Fibroblast of lung (primary cell): ENCODE data around the gene RRAS2. TPM values are rescaled to one million over a fixed set of nuclear protein-coding genes. Genes with fewer than 3 reads are reported as not detected.
A peak's percentile ranks its signal among the peaks of the same experiment; 100 is the strongest.

Experiments used
- DNase-seq, 2 donors: peaks; one replicate each; pipeline versions ENCODE4 v3.0.0 to v3.0.0-alpha.2; 2010; ENCODE audit warnings: low read depth in 2 of 2
- H2AFZ ChIP-seq: 2 replicates; pipeline ENCODE4 v1.5.1; 2012; ENCODE audit warnings: low read length, control low read depth, inconsistent platforms
- H3K27ac ChIP-seq: 2 replicates; pipeline ENCODE4 v1.5.1; 2011; ENCODE audit warnings: low read length, control low read depth; ENCODE audit not compliant: insufficient read depth
- H3K27me3 ChIP-seq: 2 replicates; pipeline ENCODE4 v1.5.1; 2011; ENCODE audit warnings: mild to moderate bottlenecking, low read length; ENCODE audit not compliant: control insufficient read depth, insufficient read depth
- H3K36me3 ChIP-seq: 2 replicates; pipeline ENCODE4 v1.5.1; 2011; ENCODE audit warnings: low read length; ENCODE audit not compliant: control insufficient read depth, insufficient read depth
- H3K4me1 ChIP-seq: 2 replicates; pipeline ENCODE4 v1.5.1; 2011; ENCODE audit warnings: low read length; ENCODE audit not compliant: control insufficient read depth, insufficient read depth; ENCODE audit errors: extremely low read depth
- H3K4me2 ChIP-seq: 2 replicates; pipeline ENCODE4 v1.5.1; 2011; ENCODE audit warnings: low read length, control low read depth; ENCODE audit not compliant: insufficient read depth; ENCODE audit errors: extremely low read depth
- H3K4me3 ChIP-seq, 4 experiments: fragments of 200-600 bp in 1 of 4; sonication (generic) in 1 of 4; replicated peaks in 1 of 4; 2 replicates each; pipeline ENCODE4 v1.5.1; 2011 to 2016; ENCODE audit warnings: low read length in 4 of 4, low read depth in 3 of 4, mild to moderate bottlenecking in 3 of 4, control low read depth in 2 of 4, inconsistent platforms in 1 of 4, mixed read lengths in 1 of 4; ENCODE audit not compliant: insufficient read depth in 1 of 4; ENCODE audit errors: control extremely low read depth in 1 of 4
- H3K79me2 ChIP-seq: 2 replicates; pipeline ENCODE4 v1.5.1; 2012; ENCODE audit warnings: mild to moderate bottlenecking, low read length, inconsistent platforms; ENCODE audit not compliant: control insufficient read depth, insufficient read depth
- H3K9ac ChIP-seq: 2 replicates; pipeline ENCODE4 v1.5.1; 2011; ENCODE audit warnings: mild to moderate bottlenecking, low read length, control low read depth; ENCODE audit not compliant: insufficient read depth
- H3K9me3 ChIP-seq: 2 replicates; pipeline ENCODE4 v1.5.1; 2012; ENCODE audit warnings: low read depth, low read length; ENCODE audit not compliant: control insufficient read depth, insufficient read depth
- H4K20me1 ChIP-seq: 2 replicates; pipeline ENCODE4 v1.5.1; 2011; ENCODE audit warnings: low read length; ENCODE audit not compliant: control insufficient read depth, insufficient read depth; ENCODE audit errors: extremely low read depth
- EZH2 ChIP-seq: IDR thresholded peaks from 2 replicates; pipeline ENCODE4 v1.5.1; 2012; ENCODE audit warnings: low read length, control low read depth, mild to moderate bottlenecking; ENCODE audit errors: missing control alignments
- polyA plus RNA-seq, 2 donors: library from polyadenylated mRNA; depleted of rRNA in 1 of 2; stranded (reverse) in 1 of 2; unstranded in 1 of 2; fragments of >200 nt; gene quantifications; 2 replicates each; pipeline ENCODE4 v1.2.1, GENCODE V29; 2011 to 2012; ENCODE audit warnings: missing spikeins in 1 of 2
- total RNA-seq: library from RNA; depleted of rRNA; stranded (reverse); fragments of >200 nt; gene quantifications from 2 replicates; pipeline ENCODE4 v1.2.1, GENCODE V29; 2014
- TF ChIP-seq, protein P1 (sequence below), 2 donors: IDR thresholded peaks in 1 of 2; conservative IDR thresholded peaks in 1 of 2; 1 replicate in 1 of 2; 2 replicates in 1 of 2; pipeline ENCODE4 v1.5.1; 2011 to 2012; ENCODE audit warnings: low read length in 2 of 2, control low read depth in 1 of 2, inconsistent platforms in 1 of 2, low read depth in 1 of 2, mild to moderate bottlenecking in 1 of 2

Gene RRAS2
- total and polyA plus RNA-seq, 2 donors (not counting 1 experiment from before 2014, with no cell fraction given), result 160 to 178 TPM

GRCh38 chr11:14262271-14262846 lies 96.6 kb downstream of the RRAS2 start:
- no peak for DNase-seq
- Histone ChIP-seq H3K36me3 (no peaks in the 10 kb centered on the region), H3K79me2 (no peaks in the 10 kb centered on the region), H3K9ac (no peak overlapping the region), H2AFZ (no peak overlapping the region), H4K20me1 (no peaks in the 10 kb centered on the region), H3K9me3 (no peaks in the 10 kb centered on the region), H3K4me1 (peaks cover 6% of the 10 kb centered on the region), H3K4me3 (no peak overlapping the region), H3K27me3 (no peaks in the 10 kb centered on the region), H3K4me2 (no peak overlapping the region), H3K27ac (no peak overlapping the region)
- TF ChIP-seq EZH2, result no peak
- TF ChIP-seq, protein P1, sequence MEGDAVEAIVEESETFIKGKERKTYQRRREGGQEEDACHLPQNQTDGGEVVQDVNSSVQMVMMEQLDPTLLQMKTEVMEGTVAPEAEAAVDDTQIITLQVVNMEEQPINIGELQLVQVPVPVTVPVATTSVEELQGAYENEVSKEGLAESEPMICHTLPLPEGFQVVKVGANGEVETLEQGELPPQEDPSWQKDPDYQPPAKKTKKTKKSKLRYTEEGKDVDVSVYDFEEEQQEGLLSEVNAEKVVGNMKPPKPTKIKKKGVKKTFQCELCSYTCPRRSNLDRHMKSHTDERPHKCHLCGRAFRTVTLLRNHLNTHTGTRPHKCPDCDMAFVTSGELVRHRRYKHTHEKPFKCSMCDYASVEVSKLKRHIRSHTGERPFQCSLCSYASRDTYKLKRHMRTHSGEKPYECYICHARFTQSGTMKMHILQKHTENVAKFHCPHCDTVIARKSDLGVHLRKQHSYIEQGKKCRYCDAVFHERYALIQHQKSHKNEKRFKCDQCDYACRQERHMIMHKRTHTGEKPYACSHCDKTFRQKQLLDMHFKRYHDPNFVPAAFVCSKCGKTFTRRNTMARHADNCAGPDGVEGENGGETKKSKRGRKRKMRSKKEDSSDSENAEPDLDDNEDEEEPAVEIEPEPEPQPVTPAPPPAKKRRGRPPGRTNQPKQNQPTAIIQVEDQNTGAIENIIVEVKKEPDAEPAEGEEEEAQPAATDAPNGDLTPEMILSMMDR (conservative IDR thresholded peaks at IDR 0.05 in 1 of 2, IDR thresholded peaks at IDR 0.05 in 1 of 2; ENCODE audit: low read depth in 1 of 2, low read length in 2 of 2), result no peak

DNA sequence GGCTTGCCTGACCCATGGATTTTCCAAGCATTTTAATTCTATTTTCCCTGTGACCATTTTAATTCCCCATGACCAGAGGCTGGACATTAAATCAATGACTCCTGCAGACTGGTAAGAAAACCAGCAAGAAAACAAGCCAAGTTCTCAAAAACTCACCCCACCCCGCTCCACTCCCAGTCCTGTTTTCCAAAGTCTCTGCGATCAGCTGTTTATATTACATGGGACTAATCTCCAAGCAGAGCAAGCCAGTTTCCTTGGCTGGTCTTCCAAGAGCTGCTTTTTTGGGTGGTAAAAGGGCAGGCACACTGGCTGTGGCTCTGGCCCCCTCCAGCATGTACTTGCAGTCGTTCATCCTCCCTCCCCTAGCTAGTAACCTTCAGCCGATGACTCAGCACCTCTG lies 97.9 kb downstream of the RRAS2 start:
- Histone ChIP-seq H3K27me3 (peaks cover 2% of the 10 kb centered on the region), H3K9ac (no peak overlapping the region), H3K79me2 (no peaks in the 10 kb centered on the region), H3K36me3 (no peaks in the 10 kb centered on the region), H3K27ac (no peak overlapping the region), H3K4me3 (no peak overlapping the region), H4K20me1 (no peaks in the 10 kb centered on the region), H2AFZ (no peak overlapping the region), H3K9me3 (no peaks in the 10 kb centered on the region), H3K4me2 (no peak overlapping the region), H3K4me1 (peaks cover 6% of the 10 kb centered on the region)
- TF ChIP-seq EZH2, result no peak
- TF ChIP-seq, protein P1 (conservative IDR thresholded peaks at IDR 0.05 in 1 of 2, IDR thresholded peaks at IDR 0.05 in 1 of 2; ENCODE audit: low read depth in 1 of 2, low read length in 2 of 2), result no peak
- peak in 1 of 2 donors; percentile 46 for DNase-seq

GRCh38 chr11:14259878-14260277 lies 99.1 kb downstream of the RRAS2 start:
- H3K9me3 ChIP-seq, result no peaks in the 10 kb centered on the region
- no peaks in the 10 kb centered on the region for H4K20me1 ChIP-seq
- no peak for DNase-seq
- H3K36me3 ChIP-seq, result no peaks in the 10 kb centered on the region
- H3K79me2 ChIP-seq, result no peaks in the 10 kb centered on the region
- H3K27me3 ChIP-seq, result peaks cover 2% of the 10 kb centered on the region
- H3K4me2 ChIP-seq, result no peak overlapping the region
- TF ChIP-seq EZH2, result no peak
- TF ChIP-seq, protein P1 (conservative IDR thresholded peaks at IDR 0.05 in 1 of 2, IDR thresholded peaks at IDR 0.05 in 1 of 2; ENCODE audit: low read depth in 1 of 2, low read length in 2 of 2), result no peak
- no peak overlapping the region for H2AFZ ChIP-seq
- no peak overlapping the region for H3K9ac ChIP-seq
- H3K4me1 ChIP-seq, result peaks cover 6% of the 10 kb centered on the region
- H3K4me3 ChIP-seq, result no peak overlapping the region
- no peak overlapping the region for H3K27ac ChIP-seq
